ENCODE measurements around the gene NCOR1.
"Not testable (repeated sequence)": the region's sequence is repeated elsewhere in the genome, so short reads cannot be mapped to it uniquely, and the experiment has no call there.

The NCOR1 gene

GRCh38 chr17:16197276-16197675, 18.1 kb downstream of the NCOR1 start:
- Histone ChIP-seq H3K4me1 (ENCODE audit: control insufficient read depth in 2 of 2, insufficient read depth in 2 of 2, low read length in 2 of 2) (peaks cover 9 to 14% of the 10 kb centered on the region in 2 donors), H3K9me3 (ENCODE audit: control insufficient read depth in 2 of 2, low read length in 2 of 2) (no peaks in the 10 kb centered on the region), H3K9ac (ENCODE audit: low read depth in 1 of 2, low read length in 2 of 2) (no peak overlapping the region), H3K27ac (ENCODE audit: low read depth in 2 of 2, low read length in 2 of 2) (no peak overlapping the region), H3K36me3 (ENCODE audit: control insufficient read depth in 2 of 2, insufficient read depth in 2 of 2, low read length in 2 of 2) (peaks cover 14 to 17% of the 10 kb centered on the region in 2 donors), H3K27me3 (ENCODE audit: control insufficient read depth in 2 of 2, insufficient read depth in 2 of 2, low read length in 2 of 2) (no peaks in the 10 kb centered on the region), H3K4me3 (ENCODE audit: low read length in 2 of 2) (no peak overlapping the region)

GRCh38 chr17:16194307-16194835, 21.0 kb downstream of the NCOR1 start:
- H3K4me1 ChIP-seq (ENCODE audit: control insufficient read depth in 2 of 2, insufficient read depth in 2 of 2, low read length in 2 of 2); H3K27ac ChIP-seq (ENCODE audit: low read depth in 2 of 2, low read length in 2 of 2); H3K4me3 ChIP-seq (ENCODE audit: low read length in 2 of 2); H3K27me3 ChIP-seq (ENCODE audit: control insufficient read depth in 2 of 2, insufficient read depth in 2 of 2, low read length in 2 of 2); H3K9me3 ChIP-seq (ENCODE audit: control insufficient read depth in 2 of 2, low read length in 2 of 2); H3K9ac ChIP-seq (ENCODE audit: low read depth in 1 of 2, low read length in 2 of 2): not testable (repeated sequence)
- H3K36me3 ChIP-seq (ENCODE audit: control insufficient read depth in 2 of 2, insufficient read depth in 2 of 2, low read length in 2 of 2) = peaks cover 28 to 30% of the 10 kb centered on the region in 2 donors

- Histone ChIP-seq H3K9ac (ENCODE audit: low read depth in 1 of 2, low read length in 2 of 2) (no peak overlapping the region), H3K36me3 (ENCODE audit: control insufficient read depth in 2 of 2, insufficient read depth in 2 of 2, low read length in 2 of 2) (peaks cover 26 to 27% of the 10 kb centered on the region in 2 donors), H3K4me1 (ENCODE audit: control insufficient read depth in 2 of 2, insufficient read depth in 2 of 2, low read length in 2 of 2) (no peaks in the 10 kb centered on the region), H3K4me3 (ENCODE audit: low read length in 2 of 2) (no peak overlapping the region), H3K27ac (ENCODE audit: low read depth in 2 of 2, low read length in 2 of 2) (no peak overlapping the region), H3K9me3 (ENCODE audit: control insufficient read depth in 2 of 2, low read length in 2 of 2) (no peaks in the 10 kb centered on the region), H3K27me3 (ENCODE audit: control insufficient read depth in 2 of 2, insufficient read depth in 2 of 2, low read length in 2 of 2) (no peaks in the 10 kb centered on the region)
Measured at GRCh38 chr17:16191604-16192003, 23.7 kb downstream of the NCOR1 start.

GRCh38 chr17:16190703-16191360, 24.5 kb downstream of the NCOR1 start:
- Histone ChIP-seq H3K9me3 (ENCODE audit: control insufficient read depth in 2 of 2, low read length in 2 of 2) (no peaks in the 10 kb centered on the region), H3K27ac (ENCODE audit: low read depth in 2 of 2, low read length in 2 of 2) (no peak overlapping the region), H3K4me1 (ENCODE audit: control insufficient read depth in 2 of 2, insufficient read depth in 2 of 2, low read length in 2 of 2) (no peaks in the 10 kb centered on the region), H3K4me3 (ENCODE audit: low read length in 2 of 2) (no peak overlapping the region), H3K9ac (ENCODE audit: low read depth in 1 of 2, low read length in 2 of 2) (no peak overlapping the region), H3K36me3 (ENCODE audit: control insufficient read depth in 2 of 2, insufficient read depth in 2 of 2, low read length in 2 of 2) (peaks cover 33 to 34% of the 10 kb centered on the region in 2 donors), H3K27me3 (ENCODE audit: control insufficient read depth in 2 of 2, insufficient read depth in 2 of 2, low read length in 2 of 2) (no peaks in the 10 kb centered on the region)

GRCh38 chr17:16189791-16190348, 25.5 kb downstream of the NCOR1 start:
- Histone ChIP-seq H3K9me3 (ENCODE audit: control insufficient read depth in 2 of 2, low read length in 2 of 2) (no peaks in the 10 kb centered on the region), H3K9ac (ENCODE audit: low read depth in 1 of 2, low read length in 2 of 2) (no peak overlapping the region), H3K27ac (ENCODE audit: low read depth in 2 of 2, low read length in 2 of 2) (no peak overlapping the region), H3K36me3 (ENCODE audit: control insufficient read depth in 2 of 2, insufficient read depth in 2 of 2, low read length in 2 of 2) (peaks cover 36 to 37% of the 10 kb centered on the region in 2 donors), H3K4me3 (ENCODE audit: low read length in 2 of 2) (no peak overlapping the region), H3K27me3 (ENCODE audit: control insufficient read depth in 2 of 2, insufficient read depth in 2 of 2, low read length in 2 of 2) (no peaks in the 10 kb centered on the region), H3K4me1 (ENCODE audit: control insufficient read depth in 2 of 2, insufficient read depth in 2 of 2, low read length in 2 of 2) (no peaks in the 10 kb centered on the region)

GRCh38 chr17:16187642-16188041, 27.7 kb downstream of the NCOR1 start:
- H3K9ac ChIP-seq (ENCODE audit: low read depth in 1 of 2, low read length in 2 of 2) = no peak overlapping the region
- H3K27me3 ChIP-seq (ENCODE audit: control insufficient read depth in 2 of 2, insufficient read depth in 2 of 2, low read length in 2 of 2) = no peaks in the 10 kb centered on the region
- no peaks in the 10 kb centered on the region for H3K4me1 ChIP-seq (ENCODE audit: control insufficient read depth in 2 of 2, insufficient read depth in 2 of 2, low read length in 2 of 2)
- no peak overlapping the region for H3K27ac ChIP-seq (ENCODE audit: low read depth in 2 of 2, low read length in 2 of 2)
- H3K36me3 ChIP-seq (ENCODE audit: control insufficient read depth in 2 of 2, insufficient read depth in 2 of 2, low read length in 2 of 2) = peaks cover 30 to 33% of the 10 kb centered on the region in 2 donors
- no peaks in the 10 kb centered on the region for H3K9me3 ChIP-seq (ENCODE audit: control insufficient read depth in 2 of 2, low read length in 2 of 2)
- H3K4me3 ChIP-seq (ENCODE audit: low read length in 2 of 2) = no peak overlapping the region

GRCh38 chr17:16181581-16181980, 33.8 kb downstream of the NCOR1 start:
- no peak overlapping the region for H3K4me3 ChIP-seq (ENCODE audit: low read length in 2 of 2)
- H3K9me3 ChIP-seq (ENCODE audit: control insufficient read depth in 2 of 2, low read length in 2 of 2) = no peaks in the 10 kb centered on the region
- no peak overlapping the region for H3K27ac ChIP-seq (ENCODE audit: low read depth in 2 of 2, low read length in 2 of 2)
- H3K9ac ChIP-seq (ENCODE audit: low read depth in 1 of 2, low read length in 2 of 2) = no peak overlapping the region
- H3K36me3 ChIP-seq (ENCODE audit: control insufficient read depth in 2 of 2, insufficient read depth in 2 of 2, low read length in 2 of 2) = peaks cover 12 to 17% of the 10 kb centered on the region in 2 donors
- H3K4me1 ChIP-seq (ENCODE audit: control insufficient read depth in 2 of 2, insufficient read depth in 2 of 2, low read length in 2 of 2) = no peaks in the 10 kb centered on the region
- H3K27me3 ChIP-seq (ENCODE audit: control insufficient read depth in 2 of 2, insufficient read depth in 2 of 2, low read length in 2 of 2) = no peaks in the 10 kb centered on the region

- no peaks in the 10 kb centered on the region for H3K9me3 ChIP-seq (ENCODE audit: control insufficient read depth in 2 of 2, low read length in 2 of 2)
Measured at GRCh38 chr17:16178836-16179235, 36.5 kb downstream of the NCOR1 start.

GRCh38 chr17:16171613-16172012, 43.7 kb downstream of the NCOR1 start:
- no peaks in the 10 kb centered on the region for H3K9me3 ChIP-seq (ENCODE audit: control insufficient read depth in 2 of 2, low read length in 2 of 2)
- H3K4me3 ChIP-seq (ENCODE audit: low read length in 2 of 2) = no peak overlapping the region
- no peak overlapping the region for H3K9ac ChIP-seq (ENCODE audit: low read depth in 1 of 2, low read length in 2 of 2)
- no peaks in the 10 kb centered on the region for H3K27me3 ChIP-seq (ENCODE audit: control insufficient read depth in 2 of 2, insufficient read depth in 2 of 2, low read length in 2 of 2)
- peaks cover 3 to 15% of the 10 kb centered on the region in 2 donors for H3K36me3 ChIP-seq (ENCODE audit: control insufficient read depth in 2 of 2, insufficient read depth in 2 of 2, low read length in 2 of 2)
- peaks cover 0 to 2% of the 10 kb centered on the region in 2 donors for H3K4me1 ChIP-seq (ENCODE audit: control insufficient read depth in 2 of 2, insufficient read depth in 2 of 2, low read length in 2 of 2)
- no peak overlapping the region for H3K27ac ChIP-seq (ENCODE audit: low read depth in 2 of 2, low read length in 2 of 2)

More at GRCh38 chr17:16178836-16179235, 36.5 kb downstream of the NCOR1 start:
- no peaks in the 10 kb centered on the region for H3K4me1 ChIP-seq (ENCODE audit: control insufficient read depth in 2 of 2, insufficient read depth in 2 of 2, low read length in 2 of 2)
- H3K27ac ChIP-seq (ENCODE audit: low read depth in 2 of 2, low read length in 2 of 2) = no peak overlapping the region
- H3K27me3 ChIP-seq (ENCODE audit: control insufficient read depth in 2 of 2, insufficient read depth in 2 of 2, low read length in 2 of 2) = no peaks in the 10 kb centered on the region
- H3K36me3 ChIP-seq (ENCODE audit: control insufficient read depth in 2 of 2, insufficient read depth in 2 of 2, low read length in 2 of 2) = peaks cover 0 to 5% of the 10 kb centered on the region in 2 donors
- no peak overlapping the region for H3K4me3 ChIP-seq (ENCODE audit: low read length in 2 of 2)
- H3K9ac ChIP-seq (ENCODE audit: low read depth in 1 of 2, low read length in 2 of 2) = no peak overlapping the region

GRCh38 chr17:16166766-16167165, 48.6 kb downstream of the NCOR1 start:
- H3K36me3 ChIP-seq (ENCODE audit: control insufficient read depth in 2 of 2, insufficient read depth in 2 of 2, low read length in 2 of 2) = peaks cover 0 to 14% of the 10 kb centered on the region in 2 donors

More at GRCh38 chr17:16166766-16167165, 48.6 kb downstream of the NCOR1 start:
- not testable (repeated sequence) for H3K27ac ChIP-seq (ENCODE audit: low read depth in 2 of 2, low read length in 2 of 2); H3K4me1 ChIP-seq (ENCODE audit: control insufficient read depth in 2 of 2, insufficient read depth in 2 of 2, low read length in 2 of 2); H3K27me3 ChIP-seq (ENCODE audit: control insufficient read depth in 2 of 2, insufficient read depth in 2 of 2, low read length in 2 of 2); H3K9me3 ChIP-seq (ENCODE audit: control insufficient read depth in 2 of 2, low read length in 2 of 2); H3K4me3 ChIP-seq (ENCODE audit: low read length in 2 of 2); H3K9ac ChIP-seq (ENCODE audit: low read depth in 1 of 2, low read length in 2 of 2)
